MCF 10A (cell line): ENCODE results near the gene PRSS27. TPM values are rescaled to one million over a fixed set of nuclear protein-coding genes. Genes with fewer than 3 reads are reported as not detected.
"Not testable (repeated sequence)": the region's sequence is repeated elsewhere in the genome, so short reads cannot be mapped to it uniquely, and the experiment has no call there.

ENCODE experiments used
- BruUV-seq: library from RNA; stranded (reverse); fragments of 400-500 nt; replicated peaks from 2 replicates; lab custom pipeline; 2021; lab: Mats Ljungman, UMichigan
- CTCF ChIA-PET: fragments of 300-600 bp; sonication (Branson Sonifier 250); formaldehyde crosslinking; extraction: SDS; loops from one replicate; lab custom pipeline; 2021; ENCODE audit warnings: antibody characterized with exemption, inconsistent platforms; lab: Yijun Ruan, JAX
- POLR2A ChIA-PET: fragments of 300-600, 350-650 bp; sonication (Branson Sonifier 250); formaldehyde crosslinking; extraction: SDS; loops from one replicate; lab custom pipeline; 2020; ENCODE audit warnings: antibody characterized with exemption, inconsistent platforms; lab: Yijun Ruan, JAX
- DNase-seq: peaks from one replicate; pipeline ENCODE4 v3.0.0-alpha.2; 2018; ENCODE audit not compliant: unreplicated experiment
- H3K27ac Mint-ChIP-seq: one replicate; pipeline ENCODE4 v1.8.0; 2022; ENCODE audit warnings: mild to moderate bottlenecking, low read depth, mixed read lengths; ENCODE audit not compliant: unreplicated experiment
- H3K27me3 Mint-ChIP-seq: one replicate; pipeline ENCODE4 v1.8.0; 2022; ENCODE audit warnings: mixed read lengths; ENCODE audit not compliant: insufficient read depth, unreplicated experiment
- H3K36me3 Mint-ChIP-seq: one replicate; pipeline ENCODE4 v1.8.0; 2022; ENCODE audit warnings: mild to moderate bottlenecking, moderate library complexity, mixed read lengths; ENCODE audit not compliant: insufficient read depth, unreplicated experiment
- H3K4me1 Mint-ChIP-seq: one replicate; pipeline ENCODE4 v1.8.0; 2022; ENCODE audit warnings: mixed read lengths; ENCODE audit not compliant: insufficient read depth, unreplicated experiment
- H3K4me3 Mint-ChIP-seq: one replicate; pipeline ENCODE4 v1.8.0; 2022; ENCODE audit warnings: mild to moderate bottlenecking, moderate library complexity, mixed read lengths; ENCODE audit not compliant: unreplicated experiment
- H3K9me3 Mint-ChIP-seq: one replicate; pipeline ENCODE4 v1.8.0; 2022; ENCODE audit warnings: mixed read lengths; ENCODE audit not compliant: unreplicated experiment
- CTCF ChIP-seq: fragments of 200-600 bp; IDR thresholded peaks from one replicate; pipeline ENCODE4 v1.8.0; 2022; ENCODE audit warnings: antibody characterized with exemption, mild to moderate bottlenecking; ENCODE audit not compliant: unreplicated experiment
- intact Hi-C: fragments of 100-400 bp; cut with micrococcal nuclease; formaldehyde crosslinking; loops from 2 replicates; pipeline ENCODE4 v1.14.1; 2022
- total RNA-seq: library from RNA; stranded (reverse); gene quantifications from 2 replicates; pipeline ENCODE4 v1.2.3, GENCODE V29; 2022

Gene PRSS27
- total RNA-seq, 1 experiment from 2014 or later, result 5.8 TPM

GRCh38 chr16:2691491-2692248, 28.4 kb downstream of the PRSS27 start:
- no peaks in the 10 kb centered on the region for H3K27me3 Mint-ChIP-seq
- H3K27ac Mint-ChIP-seq, result no peak overlapping the region
- H3K9me3 Mint-ChIP-seq, result no peaks in the 10 kb centered on the region
- ChIA-PET POLR2A (interaction anchor here (1.8 kb wide), 1 partner anchor 9 kb away, joined by 6 read pairs; the partner anchor contains the start of gene KCTD5), CTCF (interaction anchor here (0.7 kb wide), 1 partner anchor 438 kb away, joined by 3 read pairs; no protein-coding TSS in a partner anchor)
- DNase-seq, result no peak
- intact Hi-C loops, result no loop called here
- TF ChIP-seq CTCF, result no peak
- H3K4me3 Mint-ChIP-seq, result no peak overlapping the region
- peaks cover 4% of the 10 kb centered on the region for H3K4me1 Mint-ChIP-seq
- BruUV-seq, result no TSS peak
- H3K36me3 Mint-ChIP-seq, result peaks cover 6% of the 10 kb centered on the region

DNA sequence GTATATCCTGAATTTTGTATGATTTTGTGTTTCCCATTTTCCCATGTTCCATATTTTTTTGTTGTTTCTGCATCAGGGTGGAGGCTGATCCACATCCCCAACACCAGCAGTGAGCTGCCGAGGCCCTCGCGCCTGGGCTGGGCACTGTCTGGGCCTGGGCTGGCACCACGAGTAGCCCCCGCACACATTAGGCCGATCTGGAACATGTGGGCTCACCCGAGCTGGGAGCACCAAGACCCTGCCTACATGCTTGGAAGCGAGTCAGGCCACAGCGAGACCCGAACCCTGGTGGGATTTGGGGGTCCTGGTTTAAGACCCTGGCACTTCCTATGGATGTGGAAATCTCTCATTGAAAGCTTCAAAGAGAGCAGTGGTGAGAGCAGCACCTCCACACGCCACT, 29.2 kb downstream of the PRSS27 start:
- Mint-ChIP-seq H3K9me3 (no peaks in the 10 kb centered on the region), H3K4me3 (no peak overlapping the region), H3K27me3 (no peaks in the 10 kb centered on the region), H3K27ac (no peak overlapping the region), H3K36me3 (peaks cover 6% of the 10 kb centered on the region), H3K4me1 (peaks cover 4% of the 10 kb centered on the region)
- TF ChIP-seq CTCF, result no peak
- DNase-seq, result no peak
- CTCF ChIA-PET, result no interaction called here
- BruUV-seq, result no TSS peak
- intact Hi-C loops, result no loop called here
- POLR2A ChIA-PET, result interaction anchor here (1.8 kb wide), 1 partner anchor 9 kb away, joined by 6 read pairs; the partner anchor contains the start of gene KCTD5

GRCh38 chr16:2689968-2690801, 29.8 kb downstream of the PRSS27 start:
- Mint-ChIP-seq H3K27me3 (no peaks in the 10 kb centered on the region), H3K36me3 (peaks cover 6% of the 10 kb centered on the region), H3K4me3 (no peak overlapping the region), H3K27ac (no peak overlapping the region), H3K4me1 (peaks cover 4% of the 10 kb centered on the region), H3K9me3 (no peaks in the 10 kb centered on the region)
- CTCF ChIA-PET, result no interaction called here
- POLR2A ChIA-PET, result no interaction called here
- intact Hi-C loops, result no loop called here
- no TSS peak for BruUV-seq
- DNase-seq, result no peak
- no peak for TF ChIP-seq CTCF

GRCh38 chr16:2689422-2689821, 30.6 kb downstream of the PRSS27 start:
- H3K27me3 Mint-ChIP-seq, DNase-seq, CTCF ChIA-PET, intact Hi-C loops, H3K36me3 Mint-ChIP-seq, H3K4me3 Mint-ChIP-seq, H3K27ac Mint-ChIP-seq, POLR2A ChIA-PET, BruUV-seq, H3K4me1 Mint-ChIP-seq, H3K9me3 Mint-ChIP-seq: not testable (repeated sequence)
